Thoracic aorta (tissue), 2 donors: ENCODE results near the gene UBR2. TPM values are rescaled to one million over a fixed set of nuclear protein-coding genes. Genes with fewer than 3 reads are reported as not detected.

Experiments used
- ATAC-seq: fragments of 150-250 bp; one replicate; pipeline ENCODE4 v1.8.0; 2017; ENCODE audit warnings: low read depth; ENCODE audit not compliant: insufficient number of reproducible peaks, low FRiP score
- DNase-seq: peaks from one replicate; pipeline ENCODE4 v3.0.0-alpha.2; 2020; ENCODE audit warnings: low spot score
- H3K27ac ChIP-seq, 2 donors: fragments of 200-600 bp; sonication (generic); 1 replicate in 1 of 2; 2 replicates in 1 of 2; pipeline ENCODE4 v1.5.1; 2016; ENCODE audit warnings: mild to moderate bottlenecking in 2 of 2, moderate library complexity in 2 of 2
- H3K27me3 ChIP-seq: fragments of 200-600 bp; sonication (generic); replicated peaks from 2 replicates; pipeline ENCODE4 v1.6.0; 2016; ENCODE audit warnings: mild to moderate bottlenecking; ENCODE audit not compliant: insufficient read depth
- H3K36me3 ChIP-seq: fragments of 200-600 bp; sonication (generic); one replicate; pipeline ENCODE4 v1.5.1; 2016
- H3K4me1 ChIP-seq, 2 donors: fragments of 200-600 bp; sonication (generic); 1 replicate in 1 of 2; 2 replicates in 1 of 2; pipeline versions ENCODE4 v1.5.1 to v1.6.0; 2016; ENCODE audit warnings: low read depth in 2 of 2, mild to moderate bottlenecking in 1 of 2; ENCODE audit not compliant: control insufficient read depth in 1 of 2
- H3K4me3 ChIP-seq: fragments of 200-600 bp; sonication (generic); 2 replicates; pipeline ENCODE4 v1.5.1; 2016; ENCODE audit warnings: mild to moderate bottlenecking
- H3K9me3 ChIP-seq: fragments of 200-600 bp; sonication (generic); 2 replicates; pipeline ENCODE4 v1.5.1; 2016
- CTCF ChIP-seq: fragments of 200-600 bp; sonication (generic); IDR thresholded peaks from one replicate; pipeline ENCODE4 v1.5.1; 2019; ENCODE audit warnings: antibody characterized with exemption
- total RNA-seq, 2 donors: library from RNA; depleted of rRNA; stranded (reverse); fragments of >200 nt; gene quantifications; one replicate each; pipeline versions ENCODE4 v1.1.0 to v1.2.3, GENCODE V29; 2016

The UBR2 gene
- total RNA-seq, 2 donors from 2014 or later, result 25.9 to 38.7 TPM

- DNase-seq (no peak), ATAC-seq (no peak)
- Histone ChIP-seq H3K4me3 (no peak overlapping the region), H3K27ac (no peak overlapping the region), H3K27me3 (no peaks in the 10 kb centered on the region), H3K36me3 (peaks cover 19% of the 10 kb centered on the region), H3K4me1 (no peaks in the 10 kb centered on the region), H3K9me3 (no peaks in the 10 kb centered on the region)
- no peak for TF ChIP-seq CTCF
Measured at GRCh38 chr6:42629845-42630244, 66.0 kb downstream of the UBR2 start.

GRCh38 chr6:42637681-42638080 is 73.9 kb downstream of the UBR2 start:
- no peak for ATAC-seq
- no peaks in the 10 kb centered on the region for H3K9me3 ChIP-seq
- H3K4me3 ChIP-seq, result no peak overlapping the region
- no peaks in the 10 kb centered on the region for H3K4me1 ChIP-seq
- H3K27me3 ChIP-seq, result no peaks in the 10 kb centered on the region
- no peak overlapping the region for H3K27ac ChIP-seq
- no peak for DNase-seq
- H3K36me3 ChIP-seq, result peaks cover 43% of the 10 kb centered on the region
- TF ChIP-seq CTCF, result no peak

GRCh38 chr6:42642794-42643193 is 79.0 kb downstream of the UBR2 start:
- H3K36me3 ChIP-seq, result peaks cover 43% of the 10 kb centered on the region
- ATAC-seq (no peak), DNase-seq (no peak)
- H3K9me3 ChIP-seq, result no peaks in the 10 kb centered on the region
- no peak overlapping the region for H3K4me3 ChIP-seq
- H3K4me1 ChIP-seq, result no peaks in the 10 kb centered on the region
- no peak for TF ChIP-seq CTCF
- no peak overlapping the region for H3K27ac ChIP-seq
- no peaks in the 10 kb centered on the region for H3K27me3 ChIP-seq

GRCh38 chr6:42644211-42644610 is 80.4 kb downstream of the UBR2 start:
- no peak for TF ChIP-seq CTCF
- ATAC-seq, result no peak
- no peaks in the 10 kb centered on the region for H3K9me3 ChIP-seq
- no peaks in the 10 kb centered on the region for H3K27me3 ChIP-seq
- no peaks in the 10 kb centered on the region for H3K4me1 ChIP-seq
- H3K27ac ChIP-seq, result no peak overlapping the region
- H3K36me3 ChIP-seq, result peaks cover 54% of the 10 kb centered on the region
- no peak overlapping the region for H3K4me3 ChIP-seq
- no peak for DNase-seq

GRCh38 chr6:42652024-42652746 is 88.4 kb downstream of the UBR2 start:
- H3K4me1 ChIP-seq, result no peaks in the 10 kb centered on the region
- no peaks in the 10 kb centered on the region for H3K9me3 ChIP-seq
- DNase-seq (no peak), ATAC-seq (no peak)
- peaks cover 45% of the 10 kb centered on the region for H3K36me3 ChIP-seq
- TF ChIP-seq CTCF, result no peak
- no peak overlapping the region for H3K4me3 ChIP-seq
- H3K27ac ChIP-seq, result no peak overlapping the region
- H3K27me3 ChIP-seq, result no peaks in the 10 kb centered on the region
